GM23338 (cell line): ENCODE results near the gene KIAA1549. TPM values are rescaled to one million over a fixed set of nuclear protein-coding genes. Genes with fewer than 3 reads are reported as not detected.

Source experiments
- ATAC-seq: fragments of 200-7000 bp; cut with Tn5 transposase; 3 replicates; pipeline ENCODE4 v1.9.1; 2020
- DNase-seq: peaks from one replicate; pipeline ENCODE4 v3.0.0-alpha.2; 2015; ENCODE audit warnings: low spot score
- H2AFZ ChIP-seq: fragments of 200-600 bp; sonication (generic); 2 replicates; pipeline ENCODE4 v1.8.0; 2016; ENCODE audit warnings: antibody characterized with exemption, mild to moderate bottlenecking, moderate library complexity
- H3F3A ChIP-seq: fragments of 200-600 bp; sonication (generic); replicated peaks from 2 replicates; pipeline ENCODE4 v1.8.0; 2017; ENCODE audit warnings: antibody characterized with exemption, mixed run types, low read depth
- H3K27ac ChIP-seq: fragments of 200-600 bp; sonication (generic); 2 replicates; pipeline ENCODE4 v1.6.1; 2016; ENCODE audit warnings: low read depth
- H3K27me3 ChIP-seq: fragments of 200-600 bp; sonication (generic); 2 replicates; pipeline ENCODE4 v1.8.0; 2016; ENCODE audit warnings: mild to moderate bottlenecking, mixed run types, moderate library complexity; ENCODE audit not compliant: insufficient read depth
- H3K36me3 ChIP-seq: fragments of 200-600 bp; sonication (generic); 2 replicates; pipeline ENCODE4 v1.8.0; 2016; ENCODE audit warnings: mild to moderate bottlenecking; ENCODE audit not compliant: insufficient read depth
- H3K4me1 ChIP-seq: fragments of 200-600 bp; sonication (generic); 2 replicates; pipeline ENCODE4 v1.8.0; 2016; ENCODE audit warnings: mild to moderate bottlenecking, moderate library complexity; ENCODE audit not compliant: insufficient read depth
- H3K4me2 ChIP-seq: fragments of 200-600 bp; sonication (generic); 2 replicates; pipeline ENCODE4 v1.7.1; 2017; ENCODE audit warnings: mixed run types
- H3K4me3 ChIP-seq: fragments of 200-600 bp; sonication (generic); 2 replicates; pipeline ENCODE4 v1.6.1; 2016; ENCODE audit warnings: mixed run types
- H3K79me2 ChIP-seq: fragments of 200-600 bp; sonication (generic); replicated peaks from 2 replicates; pipeline ENCODE4 v1.8.0; 2017; ENCODE audit warnings: mild to moderate bottlenecking; ENCODE audit not compliant: insufficient read depth
- H3K9me2 ChIP-seq: fragments of 200-600 bp; sonication (generic); 2 replicates; pipeline ENCODE4 v1.8.0; 2017; ENCODE audit not compliant: insufficient read depth
- H4K20me1 ChIP-seq: fragments of 200-600 bp; sonication (generic); replicated peaks from 2 replicates; pipeline ENCODE4 v1.8.0; 2017; ENCODE audit warnings: mild to moderate bottlenecking; ENCODE audit not compliant: insufficient read depth
- H3K27ac Mint-ChIP-seq: 2 replicates; pipeline ENCODE4 v1.8.0; 2020; ENCODE audit warnings: inconsistent platforms, mild to moderate bottlenecking, moderate library complexity, mixed read lengths
- H3K27me3 Mint-ChIP-seq: 3 replicates; pipeline ENCODE4 v1.8.0; 2022; ENCODE audit warnings: low read depth, mild to moderate bottlenecking, moderate library complexity, mixed read lengths, inconsistent platforms; ENCODE audit not compliant: insufficient read depth, poor library complexity
- H3K36me3 Mint-ChIP-seq: 3 replicates; pipeline ENCODE4 v1.8.0; 2021; ENCODE audit warnings: low read depth, mild to moderate bottlenecking, inconsistent platforms, moderate library complexity, mixed read lengths
- H3K4me1 Mint-ChIP-seq: 3 replicates; pipeline ENCODE4 v1.8.0; 2020; ENCODE audit warnings: mild to moderate bottlenecking, inconsistent platforms, mixed read lengths
- H3K4me3 Mint-ChIP-seq: 3 replicates; pipeline ENCODE4 v1.8.0; 2021; ENCODE audit warnings: moderate library complexity, mild to moderate bottlenecking, inconsistent platforms, mixed read lengths
- H3K9me3 Mint-ChIP-seq: 3 replicates; pipeline ENCODE4 v1.8.0; 2020; ENCODE audit warnings: moderate library complexity, mild to moderate bottlenecking, inconsistent platforms, mixed read lengths
- EZH2phosphoT487 ChIP-seq: fragments of 200-600 bp; sonication (generic); IDR thresholded peaks from one replicate; pipeline ENCODE4 v1.8.1; 2018; ENCODE audit warnings: antibody characterized with exemption; ENCODE audit not compliant: unreplicated experiment
- STAT1 ChIP-seq: IDR thresholded peaks from one replicate; pipeline ENCODE4 v1.6.1; 2016; ENCODE audit warnings: antibody characterized with exemption; ENCODE audit not compliant: unreplicated experiment
- ZNF114 ChIP-seq: fragments of 250-450 bp; sonication (Bioruptor Pico); IDR thresholded peaks from 2 replicates; pipeline ENCODE4 v1.5.0; 2020; ENCODE audit warnings: mild to moderate bottlenecking, moderate library complexity
- polyA plus RNA-seq: library from polyadenylated mRNA; unstranded; fragments of >200 nt; fragmentation: Nextera tagmentation; extraction: Ambion mirVana; gene quantifications from 2 replicates; pipeline ENCODE4 v1.2.1, GENCODE V29; 2016
- total RNA-seq: library from RNA; depleted of rRNA; stranded (reverse); fragments of >200 nt; shearing (Covaris generic); gene quantifications from 2 replicates; pipeline ENCODE4 v1.2.3, GENCODE V29; 2014
- TF ChIP-seq, protein P1 (sequence below), 2 experiments: fragments of 200-600 bp in 1 of 2; sonication (generic) in 1 of 2; conservative IDR thresholded peaks; 2 replicates each; pipeline versions ENCODE4 v1.5.1 to v1.6.1; 2016 to 2017; ENCODE audit warnings: antibody characterized with exemption in 2 of 2, low read depth in 2 of 2, mild to moderate bottlenecking in 2 of 2, moderate library complexity in 1 of 2
- TF ChIP-seq, protein P2 (sequence below): fragments of 250-450 bp; sonication (Bioruptor Pico); IDR thresholded peaks from 2 replicates; pipeline ENCODE4 v1.5.0; 2020; ENCODE audit warnings: mild to moderate bottlenecking, moderate library complexity
- TF ChIP-seq, protein P3 (sequence below): IDR thresholded peaks from one replicate; pipeline ENCODE4 v1.6.1; 2018; ENCODE audit warnings: antibody characterized with exemption; ENCODE audit not compliant: unreplicated experiment

The KIAA1549 gene
- total and polyA plus RNA-seq, 2 experiments from 2014 or later: 3.6 to 13.5 TPM

DNA sequence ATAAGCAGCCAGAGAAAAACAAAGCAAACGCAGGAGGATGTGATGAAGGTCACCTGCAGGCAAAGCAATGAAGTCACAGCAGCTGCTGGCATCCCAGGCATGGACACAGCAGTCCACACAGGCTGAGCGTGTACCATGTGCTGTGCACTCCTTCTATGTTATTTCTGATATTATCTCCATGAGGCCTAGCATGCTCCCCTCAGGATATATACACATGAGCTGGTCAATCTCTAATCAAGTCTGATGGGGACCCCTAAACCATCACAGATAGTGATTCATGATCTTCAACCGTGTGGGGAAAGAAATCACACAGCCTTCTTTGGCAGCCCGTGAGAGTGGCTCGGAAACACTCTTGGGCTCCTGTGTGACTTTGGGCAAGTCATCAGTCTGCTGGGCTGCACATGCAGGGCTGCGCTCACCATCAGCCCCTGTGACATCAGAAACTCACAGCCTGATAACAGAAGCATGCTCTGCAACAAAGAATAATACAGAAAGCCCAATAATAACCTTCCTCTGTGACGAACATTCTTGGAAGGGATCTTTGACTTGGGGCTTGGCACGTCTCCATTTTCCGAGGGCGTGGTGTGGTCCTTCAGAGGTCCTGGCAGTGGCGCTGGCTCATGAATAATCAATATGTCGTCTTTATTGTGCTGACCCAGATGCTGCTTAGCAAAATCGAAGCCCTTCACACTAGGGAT lies 100.2 kb downstream of the KIAA1549 start:
- peaks cover 2% of the 10 kb centered on the region for H3K27me3 Mint-ChIP-seq
- Histone ChIP-seq H3K9me2 (no peaks in the 10 kb centered on the region), H3K4me2 (no peak overlapping the region), H3K79me2 (no peaks in the 10 kb centered on the region), H3K36me3 (no peaks in the 10 kb centered on the region), H3K4me1 (no peaks in the 10 kb centered on the region), H3F3A (no peaks in the 10 kb centered on the region), H2AFZ (no peak overlapping the region), H3K4me3 (no peak overlapping the region), H4K20me1 (no peaks in the 10 kb centered on the region; the same call in 1 of the 2 replicates), H3K27ac (no peak overlapping the region), H3K27me3 (no peaks in the 10 kb centered on the region)
- DNase-seq (no peak), ATAC-seq (no peak)
- H3K27ac Mint-ChIP-seq: no peak overlapping the region
- H3K36me3 Mint-ChIP-seq: peaks cover 35% of the 10 kb centered on the region
- peaks cover 3% of the 10 kb centered on the region; the same call in 2 of the 3 replicates for H3K4me1 Mint-ChIP-seq
- no peak overlapping the region for H3K4me3 Mint-ChIP-seq
- TF ChIP-seq, protein P1, sequence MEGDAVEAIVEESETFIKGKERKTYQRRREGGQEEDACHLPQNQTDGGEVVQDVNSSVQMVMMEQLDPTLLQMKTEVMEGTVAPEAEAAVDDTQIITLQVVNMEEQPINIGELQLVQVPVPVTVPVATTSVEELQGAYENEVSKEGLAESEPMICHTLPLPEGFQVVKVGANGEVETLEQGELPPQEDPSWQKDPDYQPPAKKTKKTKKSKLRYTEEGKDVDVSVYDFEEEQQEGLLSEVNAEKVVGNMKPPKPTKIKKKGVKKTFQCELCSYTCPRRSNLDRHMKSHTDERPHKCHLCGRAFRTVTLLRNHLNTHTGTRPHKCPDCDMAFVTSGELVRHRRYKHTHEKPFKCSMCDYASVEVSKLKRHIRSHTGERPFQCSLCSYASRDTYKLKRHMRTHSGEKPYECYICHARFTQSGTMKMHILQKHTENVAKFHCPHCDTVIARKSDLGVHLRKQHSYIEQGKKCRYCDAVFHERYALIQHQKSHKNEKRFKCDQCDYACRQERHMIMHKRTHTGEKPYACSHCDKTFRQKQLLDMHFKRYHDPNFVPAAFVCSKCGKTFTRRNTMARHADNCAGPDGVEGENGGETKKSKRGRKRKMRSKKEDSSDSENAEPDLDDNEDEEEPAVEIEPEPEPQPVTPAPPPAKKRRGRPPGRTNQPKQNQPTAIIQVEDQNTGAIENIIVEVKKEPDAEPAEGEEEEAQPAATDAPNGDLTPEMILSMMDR (conservative IDR thresholded peaks at IDR 0.05; ENCODE audit: low read depth in 2 of 2): no peak
- H3K9me3 Mint-ChIP-seq: no peaks in the 10 kb centered on the region

DNA sequence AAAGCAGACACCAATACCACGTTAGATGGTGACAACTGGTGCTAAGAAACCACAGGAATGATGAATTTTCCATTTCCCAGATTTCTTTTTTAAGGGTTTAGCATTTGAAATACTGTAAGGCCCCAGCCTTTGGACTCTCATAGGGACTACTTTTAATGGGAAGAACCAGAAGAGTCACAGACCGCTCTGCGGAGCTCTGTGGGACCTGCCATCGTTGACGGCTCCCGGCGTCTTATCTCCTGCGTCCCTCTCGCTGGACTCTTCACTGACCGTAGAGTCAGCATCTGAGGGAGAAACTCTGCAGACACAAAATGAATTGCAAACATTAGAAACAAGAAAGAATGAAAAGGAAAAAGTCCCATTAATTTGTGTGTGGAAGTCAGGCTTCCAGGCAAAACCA lies 101.8 kb downstream of the KIAA1549 start:
- H4K20me1 ChIP-seq: no peaks in the 10 kb centered on the region
- ATAC-seq (no peak), DNase-seq (no peak)
- no peaks in the 10 kb centered on the region for H3F3A ChIP-seq
- Mint-ChIP-seq H3K4me1 (peaks cover 3% of the 10 kb centered on the region; the same call in 2 of the 3 replicates), H3K9me3 (no peaks in the 10 kb centered on the region), H3K27ac (no peak overlapping the region), H3K27me3 (peaks cover 2% of the 10 kb centered on the region), H3K36me3 (peaks cover 23% of the 10 kb centered on the region), H3K4me3 (no peak overlapping the region)
- H3K4me1 ChIP-seq: no peaks in the 10 kb centered on the region
- H3K4me2 ChIP-seq: no peak overlapping the region
- H3K4me3 ChIP-seq: no peak overlapping the region
- H3K79me2 ChIP-seq: no peaks in the 10 kb centered on the region
- H3K27ac ChIP-seq: no peak overlapping the region
- no peaks in the 10 kb centered on the region for H3K9me2 ChIP-seq
- H2AFZ ChIP-seq: no peak overlapping the region
- no peaks in the 10 kb centered on the region for H3K27me3 ChIP-seq
- H3K36me3 ChIP-seq: no peaks in the 10 kb centered on the region
- TF ChIP-seq EZH2phosphoT487: no peak
- TF ChIP-seq ZNF114: no peak
- TF ChIP-seq, protein P2, sequence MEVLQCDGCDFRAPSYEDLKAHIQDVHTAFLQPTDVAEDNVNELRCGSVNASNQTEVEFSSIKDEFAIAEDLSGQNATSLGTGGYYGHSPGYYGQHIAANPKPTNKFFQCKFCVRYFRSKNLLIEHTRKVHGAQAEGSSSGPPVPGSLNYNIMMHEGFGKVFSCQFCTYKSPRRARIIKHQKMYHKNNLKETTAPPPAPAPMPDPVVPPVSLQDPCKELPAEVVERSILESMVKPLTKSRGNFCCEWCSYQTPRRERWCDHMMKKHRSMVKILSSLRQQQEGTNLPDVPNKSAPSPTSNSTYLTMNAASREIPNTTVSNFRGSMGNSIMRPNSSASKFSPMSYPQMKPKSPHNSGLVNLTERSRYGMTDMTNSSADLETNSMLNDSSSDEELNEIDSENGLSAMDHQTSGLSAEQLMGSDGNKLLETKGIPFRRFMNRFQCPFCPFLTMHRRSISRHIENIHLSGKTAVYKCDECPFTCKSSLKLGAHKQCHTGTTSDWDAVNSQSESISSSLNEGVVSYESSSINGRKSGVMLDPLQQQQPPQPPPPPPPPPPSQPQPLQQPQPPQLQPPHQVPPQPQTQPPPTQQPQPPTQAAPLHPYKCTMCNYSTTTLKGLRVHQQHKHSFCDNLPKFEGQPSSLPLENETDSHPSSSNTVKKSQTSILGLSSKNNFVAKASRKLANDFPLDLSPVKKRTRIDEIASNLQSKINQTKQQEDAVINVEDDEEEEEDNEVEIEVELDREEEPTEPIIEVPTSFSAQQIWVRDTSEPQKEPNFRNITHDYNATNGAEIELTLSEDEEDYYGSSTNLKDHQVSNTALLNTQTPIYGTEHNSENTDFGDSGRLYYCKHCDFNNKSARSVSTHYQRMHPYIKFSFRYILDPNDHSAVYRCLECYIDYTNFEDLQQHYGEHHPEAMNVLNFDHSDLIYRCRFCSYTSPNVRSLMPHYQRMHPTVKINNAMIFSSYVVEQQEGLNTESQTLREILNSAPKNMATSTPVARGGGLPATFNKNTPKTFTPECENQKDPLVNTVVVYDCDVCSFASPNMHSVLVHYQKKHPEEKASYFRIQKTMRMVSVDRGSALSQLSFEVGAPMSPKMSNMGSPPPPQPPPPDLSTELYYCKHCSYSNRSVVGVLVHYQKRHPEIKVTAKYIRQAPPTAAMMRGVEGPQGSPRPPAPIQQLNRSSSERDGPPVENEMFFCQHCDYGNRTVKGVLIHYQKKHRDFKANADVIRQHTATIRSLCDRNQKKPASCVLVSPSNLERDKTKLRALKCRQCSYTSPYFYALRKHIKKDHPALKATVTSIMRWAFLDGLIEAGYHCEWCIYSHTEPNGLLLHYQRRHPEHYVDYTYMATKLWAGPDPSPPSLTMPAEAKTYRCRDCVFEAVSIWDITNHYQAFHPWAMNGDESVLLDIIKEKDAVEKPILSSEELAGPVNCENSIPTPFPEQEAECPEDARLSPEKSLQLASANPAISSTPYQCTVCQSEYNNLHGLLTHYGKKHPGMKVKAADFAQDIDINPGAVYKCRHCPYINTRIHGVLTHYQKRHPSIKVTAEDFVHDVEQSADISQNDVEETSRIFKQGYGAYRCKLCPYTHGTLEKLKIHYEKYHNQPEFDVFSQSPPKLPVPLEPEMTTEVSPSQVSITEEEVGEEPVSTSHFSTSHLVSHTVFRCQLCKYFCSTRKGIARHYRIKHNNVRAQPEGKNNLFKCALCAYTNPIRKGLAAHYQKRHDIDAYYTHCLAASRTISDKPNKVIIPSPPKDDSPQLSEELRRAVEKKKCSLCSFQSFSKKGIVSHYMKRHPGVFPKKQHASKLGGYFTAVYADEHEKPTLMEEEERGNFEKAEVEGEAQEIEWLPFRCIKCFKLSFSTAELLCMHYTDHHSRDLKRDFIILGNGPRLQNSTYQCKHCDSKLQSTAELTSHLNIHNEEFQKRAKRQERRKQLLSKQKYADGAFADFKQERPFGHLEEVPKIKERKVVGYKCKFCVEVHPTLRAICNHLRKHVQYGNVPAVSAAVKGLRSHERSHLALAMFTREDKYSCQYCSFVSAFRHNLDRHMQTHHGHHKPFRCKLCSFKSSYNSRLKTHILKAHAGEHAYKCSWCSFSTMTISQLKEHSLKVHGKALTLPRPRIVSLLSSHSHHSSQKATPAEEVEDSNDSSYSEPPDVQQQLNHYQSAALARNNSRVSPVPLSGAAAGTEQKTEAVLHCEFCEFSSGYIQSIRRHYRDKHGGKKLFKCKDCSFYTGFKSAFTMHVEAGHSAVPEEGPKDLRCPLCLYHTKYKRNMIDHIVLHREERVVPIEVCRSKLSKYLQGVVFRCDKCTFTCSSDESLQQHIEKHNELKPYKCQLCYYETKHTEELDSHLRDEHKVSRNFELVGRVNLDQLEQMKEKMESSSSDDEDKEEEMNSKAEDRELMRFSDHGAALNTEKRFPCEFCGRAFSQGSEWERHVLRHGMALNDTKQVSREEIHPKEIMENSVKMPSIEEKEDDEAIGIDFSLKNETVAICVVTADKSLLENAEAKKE (CRISPR knock-in tag): no peak
- TF ChIP-seq, protein P1 (conservative IDR thresholded peaks at IDR 0.05; ENCODE audit: low read depth in 2 of 2): no peak
- TF ChIP-seq, protein P3, sequence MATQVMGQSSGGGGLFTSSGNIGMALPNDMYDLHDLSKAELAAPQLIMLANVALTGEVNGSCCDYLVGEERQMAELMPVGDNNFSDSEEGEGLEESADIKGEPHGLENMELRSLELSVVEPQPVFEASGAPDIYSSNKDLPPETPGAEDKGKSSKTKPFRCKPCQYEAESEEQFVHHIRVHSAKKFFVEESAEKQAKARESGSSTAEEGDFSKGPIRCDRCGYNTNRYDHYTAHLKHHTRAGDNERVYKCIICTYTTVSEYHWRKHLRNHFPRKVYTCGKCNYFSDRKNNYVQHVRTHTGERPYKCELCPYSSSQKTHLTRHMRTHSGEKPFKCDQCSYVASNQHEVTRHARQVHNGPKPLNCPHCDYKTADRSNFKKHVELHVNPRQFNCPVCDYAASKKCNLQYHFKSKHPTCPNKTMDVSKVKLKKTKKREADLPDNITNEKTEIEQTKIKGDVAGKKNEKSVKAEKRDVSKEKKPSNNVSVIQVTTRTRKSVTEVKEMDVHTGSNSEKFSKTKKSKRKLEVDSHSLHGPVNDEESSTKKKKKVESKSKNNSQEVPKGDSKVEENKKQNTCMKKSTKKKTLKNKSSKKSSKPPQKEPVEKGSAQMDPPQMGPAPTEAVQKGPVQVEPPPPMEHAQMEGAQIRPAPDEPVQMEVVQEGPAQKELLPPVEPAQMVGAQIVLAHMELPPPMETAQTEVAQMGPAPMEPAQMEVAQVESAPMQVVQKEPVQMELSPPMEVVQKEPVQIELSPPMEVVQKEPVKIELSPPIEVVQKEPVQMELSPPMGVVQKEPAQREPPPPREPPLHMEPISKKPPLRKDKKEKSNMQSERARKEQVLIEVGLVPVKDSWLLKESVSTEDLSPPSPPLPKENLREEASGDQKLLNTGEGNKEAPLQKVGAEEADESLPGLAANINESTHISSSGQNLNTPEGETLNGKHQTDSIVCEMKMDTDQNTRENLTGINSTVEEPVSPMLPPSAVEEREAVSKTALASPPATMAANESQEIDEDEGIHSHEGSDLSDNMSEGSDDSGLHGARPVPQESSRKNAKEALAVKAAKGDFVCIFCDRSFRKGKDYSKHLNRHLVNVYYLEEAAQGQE: no peak
- TF ChIP-seq STAT1: no peak
